GM23338 (cell line): Measurements from ENCODE around the gene BLTP2.

Experiments
- CREB1 ChIP-seq: fragments of 250-450 bp; sonication (Bioruptor Pico); IDR thresholded peaks from 2 replicates; pipeline ENCODE4 v1.5.0; 2020; ENCODE audit warnings: low read depth, mild to moderate bottlenecking, moderate library complexity
- EZH2 ChIP-seq: fragments of 200-600 bp; sonication (generic); IDR thresholded peaks from one replicate; pipeline ENCODE4 v1.8.0; 2017; ENCODE audit warnings: antibody characterized with exemption, mild to moderate bottlenecking, low read depth; ENCODE audit not compliant: unreplicated experiment
- EZH2phosphoT487 ChIP-seq: fragments of 200-600 bp; sonication (generic); IDR thresholded peaks from one replicate; pipeline ENCODE4 v1.8.1; 2018; ENCODE audit warnings: antibody characterized with exemption; ENCODE audit not compliant: unreplicated experiment
- NANOG ChIP-seq: IDR thresholded peaks from 2 replicates; pipeline ENCODE4 v1.6.1; 2016; ENCODE audit warnings: antibody characterized with exemption, borderline replicate concordance
- POLR2AphosphoS5 ChIP-seq: IDR thresholded peaks from 2 replicates; pipeline ENCODE4 v1.6.1; 2016; ENCODE audit warnings: antibody characterized with exemption, low read depth
- TF ChIP-seq, protein P1 (sequence below), 2 experiments: fragments of 200-600 bp in 1 of 2; sonication (generic) in 1 of 2; conservative IDR thresholded peaks; 2 replicates each; pipeline versions ENCODE4 v1.5.1 to v1.6.1; 2016 to 2017; ENCODE audit warnings: antibody characterized with exemption in 2 of 2, low read depth in 2 of 2, mild to moderate bottlenecking in 2 of 2, moderate library complexity in 1 of 2
- TF ChIP-seq, protein P2 (sequence below): IDR thresholded peaks from one replicate; pipeline ENCODE4 v1.6.1; 2018; ENCODE audit warnings: antibody characterized with exemption; ENCODE audit not compliant: unreplicated experiment
- TF ChIP-seq, protein P3 (sequence below): fragments of 250-450 bp; sonication (Bioruptor Pico); IDR thresholded peaks from 2 replicates; pipeline ENCODE4 v1.5.0; 2020; ENCODE audit warnings: mild to moderate bottlenecking, moderate library complexity

DNA sequence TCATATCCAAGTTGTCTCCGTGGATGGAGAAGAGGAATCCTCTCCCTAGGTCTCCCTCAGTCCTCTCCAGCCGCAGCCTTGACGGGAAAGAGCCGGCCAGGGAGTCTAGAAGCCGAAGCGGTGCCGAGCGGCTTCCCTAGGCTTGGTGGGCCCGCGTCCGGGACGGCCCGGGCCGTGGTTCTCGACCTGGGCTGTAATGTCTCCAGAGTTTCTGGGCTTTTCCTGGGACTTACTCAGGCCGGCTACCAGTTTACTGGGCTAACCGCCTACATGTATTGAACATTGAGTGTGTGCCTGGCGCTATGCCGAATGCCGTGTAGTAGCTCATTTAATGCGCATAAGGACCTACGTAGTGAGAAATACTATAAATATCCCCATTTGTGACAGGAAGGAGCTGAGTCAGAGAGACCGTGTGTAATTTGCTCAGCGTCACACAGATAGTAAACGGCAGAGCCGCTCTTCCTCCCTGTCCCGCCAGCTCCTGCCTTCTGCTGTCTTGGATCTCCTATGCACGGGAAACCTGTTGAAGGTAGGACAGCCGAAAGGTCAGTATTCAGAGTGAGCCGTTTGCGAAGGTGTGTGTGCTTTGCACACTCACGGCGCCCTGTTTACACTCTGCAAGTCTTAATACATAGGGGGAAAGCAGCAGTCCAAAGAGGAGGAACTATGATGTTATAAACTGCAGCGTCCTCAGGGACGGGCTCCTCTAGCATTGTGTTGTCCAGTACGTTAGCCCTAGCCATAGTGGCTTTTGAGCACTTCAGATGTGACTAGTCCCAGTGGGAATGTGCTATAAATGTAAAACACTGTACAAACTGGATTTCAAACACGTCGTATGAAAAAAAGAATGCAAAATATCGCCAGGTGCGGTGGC lies 45.4 kb downstream of the BLTP2 start:
- TF ChIP-seq, protein P1, sequence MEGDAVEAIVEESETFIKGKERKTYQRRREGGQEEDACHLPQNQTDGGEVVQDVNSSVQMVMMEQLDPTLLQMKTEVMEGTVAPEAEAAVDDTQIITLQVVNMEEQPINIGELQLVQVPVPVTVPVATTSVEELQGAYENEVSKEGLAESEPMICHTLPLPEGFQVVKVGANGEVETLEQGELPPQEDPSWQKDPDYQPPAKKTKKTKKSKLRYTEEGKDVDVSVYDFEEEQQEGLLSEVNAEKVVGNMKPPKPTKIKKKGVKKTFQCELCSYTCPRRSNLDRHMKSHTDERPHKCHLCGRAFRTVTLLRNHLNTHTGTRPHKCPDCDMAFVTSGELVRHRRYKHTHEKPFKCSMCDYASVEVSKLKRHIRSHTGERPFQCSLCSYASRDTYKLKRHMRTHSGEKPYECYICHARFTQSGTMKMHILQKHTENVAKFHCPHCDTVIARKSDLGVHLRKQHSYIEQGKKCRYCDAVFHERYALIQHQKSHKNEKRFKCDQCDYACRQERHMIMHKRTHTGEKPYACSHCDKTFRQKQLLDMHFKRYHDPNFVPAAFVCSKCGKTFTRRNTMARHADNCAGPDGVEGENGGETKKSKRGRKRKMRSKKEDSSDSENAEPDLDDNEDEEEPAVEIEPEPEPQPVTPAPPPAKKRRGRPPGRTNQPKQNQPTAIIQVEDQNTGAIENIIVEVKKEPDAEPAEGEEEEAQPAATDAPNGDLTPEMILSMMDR (conservative IDR thresholded peaks at IDR 0.05; ENCODE audit: low read depth in 2 of 2): no peak
- TF ChIP-seq, protein P2, sequence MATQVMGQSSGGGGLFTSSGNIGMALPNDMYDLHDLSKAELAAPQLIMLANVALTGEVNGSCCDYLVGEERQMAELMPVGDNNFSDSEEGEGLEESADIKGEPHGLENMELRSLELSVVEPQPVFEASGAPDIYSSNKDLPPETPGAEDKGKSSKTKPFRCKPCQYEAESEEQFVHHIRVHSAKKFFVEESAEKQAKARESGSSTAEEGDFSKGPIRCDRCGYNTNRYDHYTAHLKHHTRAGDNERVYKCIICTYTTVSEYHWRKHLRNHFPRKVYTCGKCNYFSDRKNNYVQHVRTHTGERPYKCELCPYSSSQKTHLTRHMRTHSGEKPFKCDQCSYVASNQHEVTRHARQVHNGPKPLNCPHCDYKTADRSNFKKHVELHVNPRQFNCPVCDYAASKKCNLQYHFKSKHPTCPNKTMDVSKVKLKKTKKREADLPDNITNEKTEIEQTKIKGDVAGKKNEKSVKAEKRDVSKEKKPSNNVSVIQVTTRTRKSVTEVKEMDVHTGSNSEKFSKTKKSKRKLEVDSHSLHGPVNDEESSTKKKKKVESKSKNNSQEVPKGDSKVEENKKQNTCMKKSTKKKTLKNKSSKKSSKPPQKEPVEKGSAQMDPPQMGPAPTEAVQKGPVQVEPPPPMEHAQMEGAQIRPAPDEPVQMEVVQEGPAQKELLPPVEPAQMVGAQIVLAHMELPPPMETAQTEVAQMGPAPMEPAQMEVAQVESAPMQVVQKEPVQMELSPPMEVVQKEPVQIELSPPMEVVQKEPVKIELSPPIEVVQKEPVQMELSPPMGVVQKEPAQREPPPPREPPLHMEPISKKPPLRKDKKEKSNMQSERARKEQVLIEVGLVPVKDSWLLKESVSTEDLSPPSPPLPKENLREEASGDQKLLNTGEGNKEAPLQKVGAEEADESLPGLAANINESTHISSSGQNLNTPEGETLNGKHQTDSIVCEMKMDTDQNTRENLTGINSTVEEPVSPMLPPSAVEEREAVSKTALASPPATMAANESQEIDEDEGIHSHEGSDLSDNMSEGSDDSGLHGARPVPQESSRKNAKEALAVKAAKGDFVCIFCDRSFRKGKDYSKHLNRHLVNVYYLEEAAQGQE: no peak
- no peak for TF ChIP-seq EZH2phosphoT487
- TF ChIP-seq NANOG: no peak
- no peak for TF ChIP-seq CREB1
- no peak for TF ChIP-seq EZH2
- no peak for TF ChIP-seq POLR2AphosphoS5
- TF ChIP-seq, protein P3, sequence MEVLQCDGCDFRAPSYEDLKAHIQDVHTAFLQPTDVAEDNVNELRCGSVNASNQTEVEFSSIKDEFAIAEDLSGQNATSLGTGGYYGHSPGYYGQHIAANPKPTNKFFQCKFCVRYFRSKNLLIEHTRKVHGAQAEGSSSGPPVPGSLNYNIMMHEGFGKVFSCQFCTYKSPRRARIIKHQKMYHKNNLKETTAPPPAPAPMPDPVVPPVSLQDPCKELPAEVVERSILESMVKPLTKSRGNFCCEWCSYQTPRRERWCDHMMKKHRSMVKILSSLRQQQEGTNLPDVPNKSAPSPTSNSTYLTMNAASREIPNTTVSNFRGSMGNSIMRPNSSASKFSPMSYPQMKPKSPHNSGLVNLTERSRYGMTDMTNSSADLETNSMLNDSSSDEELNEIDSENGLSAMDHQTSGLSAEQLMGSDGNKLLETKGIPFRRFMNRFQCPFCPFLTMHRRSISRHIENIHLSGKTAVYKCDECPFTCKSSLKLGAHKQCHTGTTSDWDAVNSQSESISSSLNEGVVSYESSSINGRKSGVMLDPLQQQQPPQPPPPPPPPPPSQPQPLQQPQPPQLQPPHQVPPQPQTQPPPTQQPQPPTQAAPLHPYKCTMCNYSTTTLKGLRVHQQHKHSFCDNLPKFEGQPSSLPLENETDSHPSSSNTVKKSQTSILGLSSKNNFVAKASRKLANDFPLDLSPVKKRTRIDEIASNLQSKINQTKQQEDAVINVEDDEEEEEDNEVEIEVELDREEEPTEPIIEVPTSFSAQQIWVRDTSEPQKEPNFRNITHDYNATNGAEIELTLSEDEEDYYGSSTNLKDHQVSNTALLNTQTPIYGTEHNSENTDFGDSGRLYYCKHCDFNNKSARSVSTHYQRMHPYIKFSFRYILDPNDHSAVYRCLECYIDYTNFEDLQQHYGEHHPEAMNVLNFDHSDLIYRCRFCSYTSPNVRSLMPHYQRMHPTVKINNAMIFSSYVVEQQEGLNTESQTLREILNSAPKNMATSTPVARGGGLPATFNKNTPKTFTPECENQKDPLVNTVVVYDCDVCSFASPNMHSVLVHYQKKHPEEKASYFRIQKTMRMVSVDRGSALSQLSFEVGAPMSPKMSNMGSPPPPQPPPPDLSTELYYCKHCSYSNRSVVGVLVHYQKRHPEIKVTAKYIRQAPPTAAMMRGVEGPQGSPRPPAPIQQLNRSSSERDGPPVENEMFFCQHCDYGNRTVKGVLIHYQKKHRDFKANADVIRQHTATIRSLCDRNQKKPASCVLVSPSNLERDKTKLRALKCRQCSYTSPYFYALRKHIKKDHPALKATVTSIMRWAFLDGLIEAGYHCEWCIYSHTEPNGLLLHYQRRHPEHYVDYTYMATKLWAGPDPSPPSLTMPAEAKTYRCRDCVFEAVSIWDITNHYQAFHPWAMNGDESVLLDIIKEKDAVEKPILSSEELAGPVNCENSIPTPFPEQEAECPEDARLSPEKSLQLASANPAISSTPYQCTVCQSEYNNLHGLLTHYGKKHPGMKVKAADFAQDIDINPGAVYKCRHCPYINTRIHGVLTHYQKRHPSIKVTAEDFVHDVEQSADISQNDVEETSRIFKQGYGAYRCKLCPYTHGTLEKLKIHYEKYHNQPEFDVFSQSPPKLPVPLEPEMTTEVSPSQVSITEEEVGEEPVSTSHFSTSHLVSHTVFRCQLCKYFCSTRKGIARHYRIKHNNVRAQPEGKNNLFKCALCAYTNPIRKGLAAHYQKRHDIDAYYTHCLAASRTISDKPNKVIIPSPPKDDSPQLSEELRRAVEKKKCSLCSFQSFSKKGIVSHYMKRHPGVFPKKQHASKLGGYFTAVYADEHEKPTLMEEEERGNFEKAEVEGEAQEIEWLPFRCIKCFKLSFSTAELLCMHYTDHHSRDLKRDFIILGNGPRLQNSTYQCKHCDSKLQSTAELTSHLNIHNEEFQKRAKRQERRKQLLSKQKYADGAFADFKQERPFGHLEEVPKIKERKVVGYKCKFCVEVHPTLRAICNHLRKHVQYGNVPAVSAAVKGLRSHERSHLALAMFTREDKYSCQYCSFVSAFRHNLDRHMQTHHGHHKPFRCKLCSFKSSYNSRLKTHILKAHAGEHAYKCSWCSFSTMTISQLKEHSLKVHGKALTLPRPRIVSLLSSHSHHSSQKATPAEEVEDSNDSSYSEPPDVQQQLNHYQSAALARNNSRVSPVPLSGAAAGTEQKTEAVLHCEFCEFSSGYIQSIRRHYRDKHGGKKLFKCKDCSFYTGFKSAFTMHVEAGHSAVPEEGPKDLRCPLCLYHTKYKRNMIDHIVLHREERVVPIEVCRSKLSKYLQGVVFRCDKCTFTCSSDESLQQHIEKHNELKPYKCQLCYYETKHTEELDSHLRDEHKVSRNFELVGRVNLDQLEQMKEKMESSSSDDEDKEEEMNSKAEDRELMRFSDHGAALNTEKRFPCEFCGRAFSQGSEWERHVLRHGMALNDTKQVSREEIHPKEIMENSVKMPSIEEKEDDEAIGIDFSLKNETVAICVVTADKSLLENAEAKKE (CRISPR knock-in tag): no peak
